Activated CD4-positive, alpha-beta T cell treated with anti-CD3 and anti-CD28 coated beads, Interleukin-2, Interleukin-6, amounts not matched to agents 100 ng/mL and 50 ng/mL, durations not matched to agents 16 hours and 8 hours (primary cell): ENCODE data around the gene SP5.
"Not testable (repeated sequence)": the region's sequence is repeated elsewhere in the genome, so short reads cannot be mapped to it uniquely, and the experiment has no call there.

Experiments
- DNase-seq: peaks from one replicate; pipeline ENCODE4 v3.0.0-alpha.2; 2020

Gene SP5

DNA sequence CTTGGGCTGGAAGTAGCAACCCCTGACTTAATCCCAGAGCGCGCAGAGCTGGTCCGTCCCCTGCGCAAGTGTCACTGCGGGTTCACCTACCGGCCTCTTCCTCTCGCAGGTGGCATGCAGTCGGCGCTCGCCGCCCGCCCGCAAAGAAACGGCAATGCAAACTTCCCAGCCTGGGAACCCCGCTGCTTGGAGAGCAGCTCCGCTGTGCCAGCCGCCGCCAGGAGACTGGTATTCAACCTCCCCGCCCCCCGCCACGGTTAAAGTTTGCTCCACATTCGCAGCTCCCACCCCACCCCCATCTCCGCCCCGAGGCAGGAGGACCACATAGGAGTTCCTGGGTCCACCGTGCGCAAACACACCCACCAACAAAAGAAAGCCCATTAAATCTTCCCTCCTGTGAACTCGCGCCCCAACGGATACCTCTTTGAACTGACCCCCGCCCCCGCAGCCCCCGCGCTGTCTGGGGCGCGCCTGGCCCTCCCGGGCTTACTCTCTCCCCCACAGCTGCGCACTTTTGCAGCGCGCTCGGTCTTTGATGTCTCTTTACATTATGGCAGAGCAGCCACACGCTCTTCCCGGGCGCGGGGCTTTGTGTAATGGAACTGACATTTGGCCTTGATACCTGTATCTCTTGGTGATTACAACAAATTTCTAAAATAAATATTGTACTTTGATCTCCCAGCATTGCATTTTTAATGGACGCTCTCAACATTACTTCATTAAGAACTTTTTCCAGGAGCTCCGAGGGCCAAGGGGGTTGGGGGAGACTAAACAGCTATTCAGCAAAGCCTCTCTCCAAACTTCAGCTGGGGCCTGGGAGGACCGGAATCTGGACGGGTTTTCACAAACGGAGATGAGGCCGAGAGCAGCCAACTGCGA, 3.1 kb upstream of the SP5 start:
- no peak for DNase-seq

DNA sequence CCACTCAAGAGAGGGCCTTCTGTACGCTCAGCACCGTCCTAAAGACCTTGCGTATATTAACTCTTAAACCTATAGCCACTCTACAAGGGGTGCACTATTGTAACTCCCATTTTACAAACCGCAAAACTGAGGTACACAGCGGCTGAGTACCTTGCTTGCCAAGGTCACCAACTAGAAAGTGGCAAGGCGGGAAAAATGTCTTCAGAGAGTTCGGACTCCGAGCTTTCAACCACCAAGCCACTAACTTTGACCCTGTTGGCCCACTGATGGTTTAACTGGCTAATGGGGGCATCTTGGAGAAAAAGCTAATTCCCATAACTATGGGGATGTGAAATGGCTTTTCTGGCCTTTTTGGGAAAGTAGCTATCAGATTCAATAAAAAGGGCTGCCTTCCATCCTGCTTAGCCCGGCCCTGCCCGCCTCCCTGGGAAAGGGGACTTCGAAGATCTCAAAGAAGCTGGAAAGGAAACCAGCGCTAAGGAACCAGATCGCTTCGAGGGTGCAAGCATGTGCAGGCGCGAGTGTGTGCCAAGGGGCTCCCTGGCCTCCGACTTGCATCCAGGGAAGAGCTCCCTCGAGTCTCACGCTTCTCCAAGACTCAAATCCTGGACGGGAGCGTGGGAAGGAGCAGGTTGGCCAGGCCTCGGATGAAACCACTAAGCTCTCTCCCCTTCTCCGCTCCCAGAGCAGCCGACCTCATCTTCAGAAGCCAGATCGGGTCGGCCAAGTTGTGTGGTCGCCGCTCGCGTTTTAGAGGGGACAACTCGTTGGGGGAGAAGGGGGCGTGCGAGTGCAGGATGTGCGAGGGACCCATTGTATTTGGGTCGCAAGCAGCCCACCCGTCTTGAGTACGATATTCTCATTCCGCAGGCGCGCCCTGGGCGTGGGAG, 2.2 kb upstream of the SP5 start:
- no peak for DNase-seq

DNA sequence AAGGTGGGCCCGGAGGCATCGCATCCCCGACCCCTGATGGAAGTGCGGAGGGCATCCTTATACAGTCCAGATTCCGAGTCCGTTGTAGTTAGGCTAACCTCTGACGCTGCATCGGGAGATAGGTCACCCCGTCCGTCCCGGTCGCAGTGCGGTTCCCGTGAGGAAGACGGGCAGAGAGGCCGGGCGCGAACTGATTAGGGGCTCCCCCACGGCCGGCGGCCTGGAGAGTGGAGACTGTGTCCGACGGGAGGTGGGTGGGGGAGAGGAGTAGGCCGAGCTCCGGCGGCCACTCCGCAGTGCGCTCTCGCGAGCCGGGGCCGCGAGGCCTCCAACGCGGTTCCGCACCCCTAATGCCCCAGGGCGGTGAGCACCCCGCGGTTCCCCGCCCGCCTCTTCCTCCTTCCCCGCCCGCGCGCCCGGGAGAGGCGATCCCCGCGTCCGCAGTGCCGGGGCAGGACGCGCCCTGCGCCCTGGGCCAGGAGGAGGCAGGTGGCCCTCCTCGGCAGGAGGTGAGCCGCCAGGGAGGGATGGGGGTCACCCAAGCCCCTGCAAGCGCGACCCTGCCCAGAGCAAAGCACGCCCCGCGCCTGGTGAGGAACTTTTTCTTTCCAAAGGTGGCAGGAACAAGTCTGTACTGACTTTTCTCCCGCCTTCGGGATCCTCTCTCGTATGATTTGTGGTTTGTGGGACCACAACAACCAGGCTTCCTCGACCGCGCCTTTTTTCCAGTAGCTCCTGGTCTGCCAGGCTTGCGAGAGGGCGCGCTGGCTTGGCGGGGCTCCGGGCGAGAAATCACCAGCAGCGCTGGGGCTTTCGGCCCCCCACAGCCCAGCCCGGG, 1.4 kb upstream of the SP5 start:
- no peak for DNase-seq

DNA sequence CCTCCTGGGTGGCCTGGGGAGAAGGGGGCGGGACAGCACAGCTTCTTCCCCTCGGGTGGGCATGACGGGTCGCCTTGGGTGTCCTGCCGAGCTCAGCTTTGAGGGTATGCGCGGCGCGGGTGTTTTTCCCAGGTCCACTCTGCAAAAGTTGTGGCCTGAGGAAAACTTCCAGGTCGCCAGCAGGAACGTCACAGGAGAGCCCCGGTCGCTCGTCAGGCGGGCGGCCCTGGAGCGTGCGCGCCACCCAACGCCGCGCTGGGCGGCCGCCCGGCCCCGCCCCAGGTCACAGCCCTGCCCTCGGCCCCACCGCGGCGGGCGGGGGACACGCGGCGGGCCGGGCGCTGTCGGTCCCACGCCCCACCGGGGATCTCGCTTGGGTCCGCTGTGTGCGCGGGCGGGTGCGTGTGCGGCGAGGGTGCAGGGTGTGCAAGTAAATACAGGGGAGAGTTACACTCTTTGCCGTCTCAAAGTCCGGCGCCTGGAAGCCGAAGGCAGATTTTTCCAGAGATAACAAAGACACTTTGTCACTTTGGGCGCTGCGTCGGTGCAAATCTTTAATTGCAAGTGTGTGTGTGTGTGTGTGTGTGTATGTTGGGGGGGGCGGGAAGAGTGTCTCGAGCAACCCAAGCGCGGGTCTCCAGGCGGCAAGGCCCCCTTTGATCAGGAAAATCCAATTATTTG, 616 bp upstream of the SP5 start:
- DNase-seq, result no peak

DNA sequence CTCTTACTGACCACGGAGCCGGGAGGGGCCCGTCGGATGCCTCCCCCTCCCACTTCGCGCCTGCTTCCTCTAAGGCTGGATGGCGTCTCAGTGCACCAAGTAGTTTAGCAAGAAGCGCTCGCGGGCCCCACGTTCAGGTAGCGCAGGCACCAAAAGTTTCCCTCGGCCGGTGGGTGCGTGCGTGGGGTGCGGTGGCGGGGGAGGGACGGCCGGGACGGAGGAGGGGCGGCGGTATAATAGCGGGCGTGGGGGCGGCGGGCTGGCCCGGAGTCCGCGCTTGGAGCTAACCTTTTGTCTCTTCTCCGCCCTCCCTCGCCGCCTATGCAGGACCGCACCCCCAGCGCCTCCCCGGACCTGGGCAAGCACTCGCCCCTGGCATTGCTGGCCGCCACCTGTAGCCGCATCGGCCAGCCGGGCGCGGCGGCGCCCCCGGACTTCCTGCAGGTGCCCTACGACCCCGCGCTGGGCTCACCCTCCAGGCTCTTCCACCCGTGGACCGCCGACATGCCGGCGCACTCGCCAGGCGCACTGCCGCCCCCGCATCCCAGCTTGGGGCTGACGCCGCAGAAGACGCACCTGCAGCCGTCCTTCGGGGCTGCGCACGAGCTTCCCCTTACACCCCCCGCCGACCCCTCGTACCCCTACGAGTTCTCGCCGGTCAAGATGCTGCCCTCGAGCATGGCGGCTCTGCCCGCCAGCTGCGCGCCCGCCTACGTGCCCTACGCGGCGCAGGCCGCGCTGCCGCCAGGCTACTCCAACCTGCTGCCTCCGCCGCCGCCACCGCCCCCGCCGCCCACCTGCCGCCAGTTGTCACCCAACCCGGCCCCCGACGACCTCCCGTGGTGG, 1.0 kb downstream of the SP5 start:
- no peak for DNase-seq

DNA sequence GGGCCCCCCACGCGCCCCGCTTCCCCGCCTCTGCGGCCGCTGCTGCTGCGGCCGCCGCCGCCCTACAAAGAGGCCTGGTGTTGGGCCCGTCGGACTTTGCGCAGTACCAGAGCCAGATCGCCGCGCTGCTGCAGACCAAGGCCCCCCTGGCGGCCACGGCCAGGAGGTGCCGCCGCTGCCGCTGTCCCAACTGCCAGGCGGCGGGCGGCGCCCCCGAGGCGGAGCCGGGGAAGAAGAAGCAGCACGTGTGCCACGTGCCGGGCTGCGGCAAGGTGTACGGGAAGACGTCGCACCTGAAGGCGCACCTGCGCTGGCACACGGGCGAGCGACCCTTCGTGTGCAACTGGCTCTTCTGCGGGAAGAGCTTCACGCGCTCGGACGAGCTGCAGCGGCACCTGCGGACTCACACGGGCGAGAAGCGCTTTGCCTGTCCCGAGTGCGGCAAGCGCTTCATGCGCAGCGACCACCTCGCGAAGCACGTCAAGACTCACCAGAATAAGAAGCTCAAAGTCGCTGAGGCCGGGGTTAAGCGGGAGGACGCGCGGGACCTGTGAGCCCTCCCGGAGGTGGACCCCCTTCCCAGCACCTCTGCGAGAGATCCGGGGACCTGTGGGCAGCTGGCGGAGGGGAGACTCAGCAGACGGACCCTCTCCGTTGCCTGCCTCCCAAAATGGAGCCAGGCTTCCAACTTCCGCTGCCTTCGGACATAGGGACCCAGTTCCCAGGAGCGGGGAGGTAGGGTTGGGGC, 1.9 kb downstream of the SP5 start:
- DNase-seq, result peak; percentile 62

DNA sequence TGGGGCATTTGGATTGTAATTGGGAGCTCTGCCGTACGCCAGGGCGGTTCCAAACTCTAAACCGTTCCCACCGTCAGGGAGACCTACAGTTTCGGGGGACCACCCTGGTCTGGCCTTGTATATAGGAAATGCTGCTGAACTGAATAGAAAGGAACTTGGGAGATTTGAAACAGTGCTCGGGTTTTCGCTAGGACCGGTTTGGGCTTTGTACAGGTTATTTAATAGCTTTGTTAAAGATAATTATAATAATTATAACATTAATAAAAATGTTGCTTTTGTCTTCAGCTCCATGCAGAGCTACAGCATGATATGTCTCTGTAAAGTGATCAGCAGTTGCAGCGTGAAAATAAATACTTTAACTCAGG, 2.4 kb downstream of the SP5 start:
- DNase-seq, result no peak

- DNase-seq, result no peak
Observed at GRCh38 chr2:170717991-170718589, 3.0 kb downstream of the SP5 start.

- DNase-seq, result no peak
Observed at GRCh38 chr2:170719810-170720209, 4.7 kb downstream of the SP5 start.

GRCh38 chr2:170721678-170722077, 6.5 kb downstream of the SP5 start:
- DNase-seq, result no peak

DNA sequence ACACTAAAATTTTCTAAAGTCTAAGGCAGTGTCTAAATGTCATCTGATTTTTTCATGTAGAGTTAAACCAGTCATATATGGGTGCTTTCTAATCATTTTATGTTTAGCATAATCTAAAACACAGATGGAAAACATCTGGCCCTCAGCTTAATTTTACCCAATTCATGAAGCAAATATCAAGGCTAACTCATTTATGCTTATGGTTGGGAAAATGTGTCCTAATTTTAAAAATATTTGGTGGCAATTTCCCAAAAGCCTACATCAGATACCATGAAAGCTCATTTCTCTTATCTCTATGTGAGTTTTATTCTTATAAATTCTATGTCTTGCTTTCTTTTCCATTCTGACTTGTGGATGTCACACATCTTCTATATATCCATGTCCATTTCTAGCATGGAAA, 7.2 kb downstream of the SP5 start:
- no peak for DNase-seq

DNA sequence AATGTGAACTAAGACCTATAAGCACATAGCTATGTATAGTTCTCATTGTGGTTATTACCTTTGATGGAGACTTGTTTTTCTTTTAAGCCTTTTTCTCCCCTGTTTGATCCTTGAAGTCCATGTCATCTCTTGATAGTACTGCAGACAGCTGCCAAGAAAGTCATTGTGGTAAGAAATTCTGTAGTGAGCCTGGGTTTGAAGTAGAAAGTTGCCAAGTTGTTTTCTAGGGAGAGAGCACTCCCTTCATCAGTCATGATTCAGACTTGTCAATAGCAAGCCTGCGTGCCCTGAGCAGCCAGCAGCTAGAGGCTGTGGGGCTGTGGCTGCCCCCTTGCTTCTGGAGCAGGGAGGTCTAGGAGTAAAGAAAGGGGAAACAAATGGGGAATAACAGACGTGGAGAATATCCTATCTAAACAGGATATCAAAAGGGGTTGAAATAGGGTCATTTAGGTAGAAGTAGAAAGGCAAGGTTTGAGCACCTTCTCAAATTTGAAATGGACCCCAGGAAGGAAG, 8.4 kb downstream of the SP5 start:
- DNase-seq, result no peak

GRCh38 chr2:170733798-170734600, 18.9 kb downstream of the SP5 start:
- no peak for DNase-seq

DNA sequence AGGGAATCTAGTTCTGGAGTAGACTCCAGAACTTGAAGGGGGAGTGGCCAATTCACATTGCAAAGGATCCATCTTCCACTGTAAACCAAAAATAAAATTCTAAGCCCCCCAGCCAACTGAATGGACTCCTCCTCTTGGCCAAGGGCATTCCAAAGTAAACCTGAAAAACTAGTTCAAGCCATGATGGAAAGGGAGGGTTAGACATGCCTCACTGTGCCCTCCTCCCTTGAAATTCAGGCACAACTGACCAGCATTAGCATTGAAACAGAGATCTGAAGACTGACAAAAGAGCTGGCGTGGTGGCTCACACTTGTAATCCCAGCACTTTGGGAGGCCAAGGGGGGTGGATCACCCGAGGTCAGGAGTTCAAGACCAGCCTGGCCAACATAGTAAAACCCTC, 19.5 kb downstream of the SP5 start:
- not testable (repeated sequence) for DNase-seq

DNA sequence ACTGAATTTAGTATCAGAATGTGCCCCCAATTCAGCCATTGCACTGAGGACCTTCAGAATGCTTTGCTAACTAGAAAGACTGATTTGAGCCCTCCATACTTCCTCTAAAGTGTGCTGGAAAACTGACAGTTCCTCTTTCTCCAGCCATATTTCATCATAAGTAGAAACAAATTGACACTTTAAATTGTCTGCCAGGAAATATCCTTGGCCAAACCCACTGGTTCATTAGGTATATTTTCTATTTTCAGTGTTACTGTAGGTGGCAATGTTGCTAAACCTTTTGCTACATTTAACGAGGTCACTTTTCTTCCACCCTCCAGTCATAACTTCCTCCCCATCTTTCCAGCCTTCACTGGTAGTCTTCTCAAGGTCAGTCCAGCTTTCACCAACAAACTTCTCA, 21.5 kb downstream of the SP5 start:
- DNase-seq, result no peak

- no peak for DNase-seq
Observed at GRCh38 chr2:170737406-170737805, 22.3 kb downstream of the SP5 start.

- DNase-seq, result no peak
Observed at GRCh38 chr2:170737821-170738220, 22.7 kb downstream of the SP5 start.

DNA sequence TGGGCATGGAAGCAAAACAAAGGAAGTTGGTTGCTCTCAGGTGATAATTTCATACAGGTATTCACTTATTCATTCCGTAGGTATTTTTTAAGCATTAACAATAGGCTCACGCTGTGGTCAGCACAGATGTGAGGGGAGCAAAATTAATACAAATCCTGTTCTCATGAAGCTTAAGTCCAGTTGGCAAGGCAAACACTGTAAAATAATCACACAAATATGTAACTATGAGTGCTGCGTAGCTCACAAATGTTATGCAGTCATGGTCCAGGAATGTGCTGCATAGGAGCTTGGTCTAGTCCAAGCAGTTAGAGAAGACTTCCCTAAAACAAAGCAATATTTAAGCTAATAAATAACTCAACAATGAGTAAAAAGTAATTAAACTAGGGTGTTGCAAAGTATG, 23.9 kb downstream of the SP5 start:
- no peak for DNase-seq

GRCh38 chr2:170739507-170740046, 24.4 kb downstream of the SP5 start:
- DNase-seq, result no peak
